Panc1 (cell line): ENCODE results near the gene SDK2. TPM values are rescaled to one million over a fixed set of nuclear protein-coding genes. Genes with fewer than 3 reads are reported as not detected.

Source experiments
- ATAC-seq: fragments of 200-7000 bp; cut with Tn5 transposase; 2 replicates; pipeline ENCODE4 v1.9.1; 2020; ENCODE audit warnings: mild to moderate bottlenecking, moderate library complexity
- BruUV-seq: library from RNA; stranded (reverse); fragments of 400-500 nt; replicated peaks from 2 replicates; lab custom pipeline; 2021; lab: Mats Ljungman, UMichigan
- CTCF ChIA-PET: fragments of 300-600 bp; sonication (Branson Sonifier 250); formaldehyde crosslinking; loops from one replicate; lab custom pipeline; 2022; ENCODE audit warnings: antibody characterized with exemption; lab: Charles Lee
- POLR2A ChIA-PET: fragments of 300-600 bp; sonication (Branson Sonifier 250); formaldehyde crosslinking; loops from one replicate; lab custom pipeline; 2022; ENCODE audit warnings: antibody characterized with exemption; lab: Charles Lee
- DNase-seq: peaks from one replicate; pipeline ENCODE4 v3.0.0-alpha.2; 2010; ENCODE audit warnings: low read depth, low spot score
- H3K27ac ChIP-seq: 2 replicates; pipeline ENCODE4 v1.5.1; 2011; ENCODE audit warnings: mild to moderate bottlenecking, low read length, inconsistent platforms
- H3K27me3 ChIP-seq: fragments of 200-500 bp; sonication (Bioruptor generic); 2 replicates; pipeline ENCODE4 v1.6.0; 2014; ENCODE audit warnings: low read length, inconsistent platforms; ENCODE audit not compliant: control insufficient read depth, insufficient read depth
- H3K36me3 ChIP-seq: fragments of 200-500 bp; sonication (Bioruptor generic); 2 replicates; pipeline ENCODE4 v1.5.1; 2014; ENCODE audit warnings: inconsistent platforms, mild to moderate bottlenecking, low read length, moderate library complexity; ENCODE audit not compliant: control insufficient read depth, insufficient read depth
- H3K4me1 ChIP-seq: 2 replicates; pipeline ENCODE4 v1.5.1; 2011; ENCODE audit warnings: inconsistent platforms, mild to moderate bottlenecking, low read length, moderate library complexity; ENCODE audit not compliant: control insufficient read depth, insufficient read depth
- H3K4me3 ChIP-seq, 2 experiments: 2 replicates each; pipeline ENCODE4 v1.5.1; 2011 to 2012; ENCODE audit warnings: low read depth in 2 of 2, low read length in 2 of 2, mild to moderate bottlenecking in 2 of 2, inconsistent platforms in 1 of 2, moderate library complexity in 1 of 2
- H3K9me3 ChIP-seq: fragments of 200-500 bp; sonication (Bioruptor generic); 2 replicates; pipeline ENCODE4 v1.5.1; 2014; ENCODE audit warnings: low read depth, mild to moderate bottlenecking, inconsistent platforms, low read length, moderate library complexity; ENCODE audit not compliant: control insufficient read depth, insufficient read depth
- CTCF ChIP-seq: fragments of 450-650 bp; IDR thresholded peaks from 2 replicates; pipeline ENCODE4 v1.5.1; 2017; ENCODE audit warnings: mild to moderate bottlenecking
- POLR2AphosphoS5 ChIP-seq: IDR thresholded peaks from 2 replicates; pipeline ENCODE4 v1.6.1; 2012; ENCODE audit warnings: mild to moderate bottlenecking, low read depth, low read length, moderate library complexity
- REST ChIP-seq, 2 experiments: IDR thresholded peaks; 2 replicates each; pipeline ENCODE4 v1.6.1; 2011 to 2012; ENCODE audit warnings: low read depth in 2 of 2, control low read depth in 1 of 2, low read length in 1 of 2, mild to moderate bottlenecking in 1 of 2, moderate library complexity in 1 of 2; ENCODE audit not compliant: insufficient read depth in 1 of 2
- SIN3A ChIP-seq: IDR thresholded peaks from 2 replicates; pipeline ENCODE4 v1.6.1; 2012; ENCODE audit warnings: low read depth, mild to moderate bottlenecking, low read length, moderate library complexity, borderline replicate concordance; ENCODE audit not compliant: insufficient read depth
- TCF7L2 ChIP-seq: IDR thresholded peaks from 2 replicates; pipeline ENCODE4 v1.6.1; 2011; ENCODE audit warnings: mild to moderate bottlenecking, low read depth, low read length, inconsistent platforms
- in situ Hi-C: cut with HindIII; loops from 2 replicates; pipeline ENCODE4 v1.10.0; 2016; ENCODE audit warnings: low sequenced_read_pairs, low pct_unique_long_range_greater_than_20kb
- intact Hi-C: fragments of 100-400 bp; cut with micrococcal nuclease; formaldehyde crosslinking; loops from one replicate; pipeline ENCODE4 v1.10.0; 2022; ENCODE audit not compliant: unreplicated experiment
- total RNA-seq: library from RNA; stranded (reverse); gene quantifications from one replicate; pipeline ENCODE4 v1.2.1, GENCODE V29; 2021; ENCODE audit not compliant: unreplicated experiment

Gene SDK2
- total RNA-seq, 1 experiment from 2014 or later: 0.41 TPM

DNA sequence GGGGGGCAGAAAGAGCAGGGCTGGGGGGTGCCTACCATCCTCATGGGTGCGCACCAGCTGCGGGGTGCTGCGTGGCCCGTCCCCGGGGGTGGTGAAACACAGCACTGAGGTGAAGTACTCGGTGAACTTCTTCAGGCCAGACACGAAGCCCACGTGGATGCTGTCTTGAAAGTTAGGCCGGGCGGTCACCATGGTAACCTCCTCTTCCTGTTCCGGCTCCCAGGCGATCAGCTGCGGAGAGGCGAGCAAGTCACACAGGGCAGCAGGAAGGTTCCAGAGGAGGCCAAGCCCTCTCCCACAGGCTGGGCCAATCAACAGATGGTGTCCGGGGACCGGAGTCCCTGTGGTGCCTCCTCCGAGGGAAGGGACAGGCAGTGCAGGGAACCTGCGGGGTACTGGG lies 242.3 kb downstream of the SDK2 start:
- no TSS peak for BruUV-seq
- Histone ChIP-seq H3K36me3 (no peaks in the 10 kb centered on the region), H3K9me3 (no peaks in the 10 kb centered on the region), H3K4me1 (no peaks in the 10 kb centered on the region), H3K4me3 (no peak overlapping the region), H3K27me3 (no peaks in the 10 kb centered on the region), H3K27ac (no peak overlapping the region)
- no peak for TF ChIP-seq CTCF
- no peak for TF ChIP-seq SIN3A
- no peak for TF ChIP-seq POLR2AphosphoS5
- TF ChIP-seq REST (IDR thresholded peaks at IDR 0.05; ENCODE audit: insufficient read depth in 1 of 2, low read depth in 2 of 2, low read length in 1 of 2): no peak
- no peak for TF ChIP-seq TCF7L2
- DNase-seq (no peak), ATAC-seq (no peak)
- intact Hi-C loops: no loop called here
- in situ Hi-C loops: no loop called here
- ChIA-PET CTCF (interaction anchor here (0.6 kb wide), 1 partner anchor 673 kb away, joined by 3 read pairs; no protein-coding TSS in a partner anchor), POLR2A (interaction anchor here (0.6 kb wide), 1 partner anchor 21 kb away, joined by 6 read pairs; no protein-coding TSS in a partner anchor)

- ATAC-seq: no peak
- no TSS peak for BruUV-seq
- Histone ChIP-seq H3K4me1 (no peaks in the 10 kb centered on the region), H3K27me3 (no peaks in the 10 kb centered on the region), H3K27ac (no peak overlapping the region), H3K4me3 (no peak overlapping the region), H3K9me3 (no peaks in the 10 kb centered on the region), H3K36me3 (no peaks in the 10 kb centered on the region)
- TF ChIP-seq REST (IDR thresholded peaks at IDR 0.05; ENCODE audit: insufficient read depth in 1 of 2, low read depth in 2 of 2, low read length in 1 of 2) (no peak), TCF7L2 (no peak), SIN3A (no peak), POLR2AphosphoS5 (no peak), CTCF (no peak)
- no peak for DNase-seq
- ChIA-PET CTCF (no interaction called here), POLR2A (no interaction called here)
- in situ Hi-C loops (no loop called here), intact Hi-C loops (no loop called here)
These were observed 243.2 kb downstream of the SDK2 start for GRCh38 chr17:73400915-73401545.
